Heart right ventricle (tissue), 16 donors: ENCODE results near the gene COX10. TPM values are rescaled to one million over a fixed set of nuclear protein-coding genes. Genes with fewer than 3 reads are reported as not detected.

ENCODE experiments used
- ATAC-seq, 8 donors: fragments of 200-7000 bp; cut with Tn5 transposase; one replicate each; pipeline ENCODE4 v1.9.1; 2020; ENCODE audit warnings: mild to moderate bottlenecking in 8 of 8, moderate library complexity in 8 of 8, moderate number of reproducible peaks in 1 of 8
- DNase-seq, 2 donors: peaks; one replicate each; pipeline ENCODE4 v3.0.0-alpha.2; 2020
- H3K27ac ChIP-seq, 10 donors: fragments of 200-600 bp; sonication (generic) in 2 of 10; one replicate each; pipeline versions ENCODE4 v1.5.0 to v1.8.0; 2020 to 2022; ENCODE audit warnings: mild to moderate bottlenecking in 3 of 10
- H3K27me3 ChIP-seq, 7 donors: fragments of 200-600 bp; one replicate each; pipeline ENCODE4 v1.8.0; 2021 to 2022; ENCODE audit warnings: mild to moderate bottlenecking in 2 of 7
- H3K36me3 ChIP-seq, 9 donors: fragments of 200-600 bp; sonication (generic) in 1 of 9; one replicate each; pipeline versions ENCODE4 v1.5.0 to v1.8.0; 2020 to 2022; ENCODE audit warnings: mild to moderate bottlenecking in 2 of 9
- H3K4me1 ChIP-seq, 9 donors: fragments of 200-600 bp; sonication (generic) in 1 of 9; one replicate each; pipeline versions ENCODE4 v1.5.0 to v1.8.0; 2020 to 2022; ENCODE audit warnings: mild to moderate bottlenecking in 4 of 9
- H3K4me3 ChIP-seq, 10 donors: fragments of 200-600 bp; sonication (generic) in 2 of 10; one replicate each; pipeline versions ENCODE4 v1.5.0 to v1.8.0; 2020 to 2022; ENCODE audit warnings: mild to moderate bottlenecking in 7 of 10, moderate library complexity in 2 of 10
- H3K9me3 ChIP-seq, 11 donors: fragments of 200-600 bp in 10 of 11; sonication (generic) in 2 of 11; one replicate each; pipeline versions ENCODE4 v1.5.0 to v1.8.0; 2013 to 2022; ENCODE audit warnings: mild to moderate bottlenecking in 2 of 11, control low read depth in 1 of 11, moderate library complexity in 1 of 11
- CTCF ChIP-seq, 9 donors: fragments of 200-600 bp; sonication (generic) in 2 of 9; IDR thresholded peaks; one replicate each; pipeline versions ENCODE4 v1.5.0 to v1.8.0; 2021 to 2022; ENCODE audit warnings: antibody characterized with exemption in 9 of 9, mild to moderate bottlenecking in 5 of 9, moderate library complexity in 1 of 9
- WGBS, 2 donors: extraction: QIAGEN DNeasy Blood & Tissue Kit; methylation state at CpG; one replicate each; pipeline ENCODE4 v1.1.7; 2013; ENCODE audit warnings: inconsistent platforms in 1 of 2; 5-methylcytosine and 5-hydroxymethylcytosine counted together
- intact Hi-C, 10 donors: fragments of 100-400 bp; cut with DNase I; formaldehyde crosslinking; loops; one replicate each; pipeline versions ENCODE4 v1.11.1 to v1.14.2; 2022
- polyA plus RNA-seq, 2 donors: library from polyadenylated mRNA; stranded (reverse); fragments of 200-250 nt; gene quantifications; one replicate each; pipeline ENCODE4 v1.2.3, GENCODE V29; 2013
- total RNA-seq, 10 donors: library from RNA; stranded (reverse); fragmentation: NEBNext Ultra II Directional in 3 of 10; extraction: Animal tissue kit (Norgen Biotek cat#: 25700) in 3 of 10; gene quantifications; one replicate each; pipeline versions ENCODE4 v1.2.1 to v1.2.4, GENCODE V29; 2021 to 2023
- donor health status: Arrhythmogenic right ventricular cardiomyopathy.
- donor health status: ischemic (EF 13 %, LVEDD 7.1; RV severe dilation, severe dysfunction).
- donor health status: healthy with polysubstance abuse.
- donor health status: DM: no; HTN: yes; CAD: no.
- donor health status: DM: no; HTN: no; CAD: no.
- donor health status: ischemic (EF 25% LVEDD 6.9; RV normal size, moderate dysfunction).
- donor health status: ischemic (EF 25% LVEDD 5.7; RV mildly dilated, moderate dysfunction).
- donor health status: healthy.
- donor health status: DM: yes; HTN: yes; CAD: no.
- donor health status: Ischemic cardiomyopathy.
- donor health status: ischemic (EF 35%, LVEDD 5.7; RV mildly dilated, moderate dysfunction).
- donor health status: nonischemic (EF 11% LVEDD 7.7; RV severe dilation, severe dysfunction).
- donor health status: DM: yes; HTN: yes; CAD: no.
- donor health status: PGD.
- donor health status: ischemic (EF 29% LVEDD 5.4; RV normal size, mild dysfunction).
- donor health status: nonischemic (EF 23%, LVEDD 6.1; RV moderate dilation, normal function).

Gene COX10
- total and polyA plus RNA-seq, 12 donors: 18.7 to 73.1 (median 54.0) TPM

GRCh38 chr17:14051692-14052091 is 17.6 kb upstream of the COX10 start:
- peaks cover 0 to 14% (median 0%) of the 10 kb centered on the region in 9 donors for H3K36me3 ChIP-seq
- H3K27ac ChIP-seq: no peak overlapping the region
- no peaks in the 10 kb centered on the region for H3K27me3 ChIP-seq
- no peak for ATAC-seq
- TF ChIP-seq CTCF (IDR thresholded peaks at IDR 0.05): no peak
- intact Hi-C loops: no loop called here
- no peak overlapping the region for H3K4me3 ChIP-seq
- no peaks in the 10 kb centered on the region for H3K4me1 ChIP-seq
- 87 to 92% methylated on average over 4 of the region's 4 CpGs for WGBS, 2 donors
- no peak for DNase-seq
- H3K9me3 ChIP-seq: peaks cover 0 to 9% (median 4%) of the 10 kb centered on the region in 11 donors

GRCh38 chr17:14052886-14053615 is 16.3 kb upstream of the COX10 start:
- ATAC-seq (no peak), DNase-seq (no peak)
- Histone ChIP-seq H3K36me3 (peaks cover 0 to 14% (median 0%) of the 10 kb centered on the region in 9 donors), H3K27ac (no peak overlapping the region), H3K9me3 (peaks cover 0 to 11% (median 5%) of the 10 kb centered on the region in 11 donors), H3K27me3 (no peaks in the 10 kb centered on the region), H3K4me1 (no peaks in the 10 kb centered on the region), H3K4me3 (no peak overlapping the region)
- no peak for TF ChIP-seq CTCF (IDR thresholded peaks at IDR 0.05)
- 83 to 84% methylated on average over 6 of the region's 6 CpGs for WGBS, 2 donors
- intact Hi-C loops: no loop called here

- H3K9me3 ChIP-seq: peaks cover 0 to 11% (median 5%) of the 10 kb centered on the region in 11 donors
- no peak for TF ChIP-seq CTCF (IDR thresholded peaks at IDR 0.05)
These were observed 11.7 kb upstream of the COX10 start for GRCh38 chr17:14057591-14057990.

GRCh38 chr17:14058051-14058450 is 11.3 kb upstream of the COX10 start:
- Histone ChIP-seq H3K27me3 (no peaks in the 10 kb centered on the region), H3K36me3 (peaks cover 0 to 8% (median 0%) of the 10 kb centered on the region in 9 donors), H3K9me3 (peaks cover 0 to 11% (median 5%) of the 10 kb centered on the region in 11 donors), H3K4me1 (peaks cover 0 to 13% (median 9%) of the 10 kb centered on the region in 9 donors), H3K27ac (no peak overlapping the region), H3K4me3 (no peak overlapping the region)
- intact Hi-C loops: no loop called here
- WGBS, 2 donors: 90 to 91% methylated on average over 2 of the region's 2 CpGs
- ATAC-seq (no peak), DNase-seq (no peak)
- no peak for TF ChIP-seq CTCF (IDR thresholded peaks at IDR 0.05)

More at GRCh38 chr17:14057591-14057990, 11.7 kb upstream of the COX10 start:
- no peak overlapping the region for H3K4me3 ChIP-seq
- H3K4me1 ChIP-seq: peaks cover 0 to 9% (median 5%) of the 10 kb centered on the region in 9 donors
- ATAC-seq: no peak
- H3K27me3 ChIP-seq: no peaks in the 10 kb centered on the region
- DNase-seq: no peak
- H3K36me3 ChIP-seq: peaks cover 0 to 8% (median 0%) of the 10 kb centered on the region in 9 donors
- no peak overlapping the region for H3K27ac ChIP-seq
- intact Hi-C loops: no loop called here
